A673 (cell line): ENCODE data around the gene MIOS. TPM values are rescaled to one million over a fixed set of nuclear protein-coding genes. Genes with fewer than 3 reads are reported as not detected.

Experiments
- BruUV-seq: library from RNA; stranded (reverse); fragments of 400-500 nt; replicated peaks from 2 replicates; lab custom pipeline; 2021; lab: Mats Ljungman, UMichigan
- CTCF ChIA-PET: fragments of 300-600 bp; sonication (Branson Sonifier 250); formaldehyde crosslinking; loops from one replicate; lab custom pipeline; 2022; ENCODE audit warnings: antibody characterized with exemption; lab: Charles Lee
- POLR2A ChIA-PET: fragments of 300-600 bp; sonication (Branson Sonifier 250); formaldehyde crosslinking; loops from one replicate; lab custom pipeline; 2022; ENCODE audit warnings: antibody characterized with exemption; ENCODE audit not compliant: low non-redundant PET; lab: Charles Lee
- DNase-seq: peaks from one replicate; pipeline ENCODE4 v3.0.0-alpha.2; 2015; ENCODE audit warnings: low spot score
- H3K27ac ChIP-seq: fragments of 200-600 bp; sonication (generic); 2 replicates; pipeline ENCODE4 v1.5.1; 2016; ENCODE audit warnings: mixed run types, low read depth, mild to moderate bottlenecking, mixed read lengths, antibody characterized with exemption, low read length; ENCODE audit not compliant: poor library complexity, severe bottlenecking
- H3K27me3 ChIP-seq: fragments of 200-600 bp; sonication (generic); replicated peaks from 2 replicates; pipeline ENCODE4 v1.6.1; 2017; ENCODE audit warnings: mixed run types, low read depth, mild to moderate bottlenecking, mixed read lengths, antibody characterized with exemption, low read length; ENCODE audit not compliant: insufficient read depth, poor library complexity
- H3K36me3 ChIP-seq: fragments of 200-600 bp; sonication (generic); 2 replicates; pipeline ENCODE4 v1.6.1; 2016; ENCODE audit warnings: mixed run types, mild to moderate bottlenecking, mixed read lengths, antibody characterized with exemption, low read length; ENCODE audit not compliant: insufficient read depth, poor library complexity, severe bottlenecking
- H3K4me1 ChIP-seq: fragments of 200-600 bp; sonication (generic); 2 replicates; pipeline ENCODE4 v1.6.1; 2017; ENCODE audit warnings: mixed run types, mild to moderate bottlenecking, mixed read lengths, antibody characterized with exemption, low read length; ENCODE audit not compliant: insufficient read depth, poor library complexity, severe bottlenecking
- H3K4me3 ChIP-seq: fragments of 200-600 bp; sonication (generic); 2 replicates; pipeline ENCODE4 v1.5.1; 2016; ENCODE audit warnings: low read depth, mixed run types, mild to moderate bottlenecking, mixed read lengths, low read length; ENCODE audit not compliant: poor library complexity, severe bottlenecking
- H3K9me3 ChIP-seq: fragments of 200-600 bp; sonication (generic); 2 replicates; pipeline ENCODE4 v1.6.1; 2016; ENCODE audit warnings: mixed run types, low read depth, mild to moderate bottlenecking, mixed read lengths, antibody characterized with exemption, low read length; ENCODE audit not compliant: poor library complexity, severe bottlenecking
- EZH2 ChIP-seq: fragments of 200-600 bp; sonication (generic); IDR thresholded peaks from 2 replicates; pipeline ENCODE4 v1.6.1; 2017; ENCODE audit warnings: borderline replicate concordance, low read depth, mild to moderate bottlenecking, mixed read lengths, antibody characterized with exemption, low read length; ENCODE audit not compliant: poor library complexity, severe bottlenecking
- intact Hi-C: fragments of 100-400 bp; cut with micrococcal nuclease; formaldehyde crosslinking; loops from one replicate; pipeline ENCODE4 v1.10.0; 2022; ENCODE audit not compliant: unreplicated experiment
- total RNA-seq: library from RNA; stranded (reverse); gene quantifications from 2 replicates; pipeline ENCODE4 v1.2.3, GENCODE V29; 2021
- TF ChIP-seq, protein P1 (sequence below): fragments of 300-800, 200-600 bp; sonication (generic); conservative IDR thresholded peaks from 2 replicates; pipeline ENCODE4 v1.5.1; 2017; ENCODE audit warnings: low read depth, mild to moderate bottlenecking, antibody characterized with exemption, low read length, moderate library complexity, mixed read lengths

The MIOS gene
- total RNA-seq, 1 experiment from 2014 or later, result 19.2 TPM

DNA sequence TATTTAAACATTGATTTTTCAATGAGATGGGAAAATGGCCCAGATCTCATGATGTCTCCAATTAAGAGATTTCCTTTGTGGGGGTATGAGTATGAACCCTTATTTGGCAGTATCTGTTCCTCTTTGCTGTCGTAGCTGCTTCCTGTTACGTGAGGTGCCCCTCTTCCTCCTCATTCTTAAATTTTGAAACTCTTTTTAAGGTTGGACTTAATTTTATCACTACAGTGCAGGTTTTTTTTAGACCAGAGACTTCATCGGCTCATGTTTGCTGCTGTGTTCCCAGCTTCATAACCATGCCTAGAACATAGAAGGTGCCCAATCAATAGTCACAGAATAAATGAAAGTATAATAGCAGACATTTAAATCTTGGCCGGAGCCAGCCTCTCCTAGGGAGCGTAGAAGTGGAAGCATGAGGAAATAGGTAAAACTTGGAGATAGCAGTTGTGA, 2.4 kb downstream of the MIOS start:
- POLR2A ChIA-PET, result no interaction called here
- Histone ChIP-seq H3K4me3 (peak overlapping the region; percentile 93), H3K27me3 (no peaks in the 10 kb centered on the region), H3K9me3 (no peaks in the 10 kb centered on the region), H3K36me3 (no peaks in the 10 kb centered on the region), H3K4me1 (peaks cover 26% of the 10 kb centered on the region), H3K27ac (peak overlapping the region; percentile 48)
- DNase-seq, result no peak
- no TSS peak for BruUV-seq
- intact Hi-C loops, result no loop called here
- TF ChIP-seq, protein P1, sequence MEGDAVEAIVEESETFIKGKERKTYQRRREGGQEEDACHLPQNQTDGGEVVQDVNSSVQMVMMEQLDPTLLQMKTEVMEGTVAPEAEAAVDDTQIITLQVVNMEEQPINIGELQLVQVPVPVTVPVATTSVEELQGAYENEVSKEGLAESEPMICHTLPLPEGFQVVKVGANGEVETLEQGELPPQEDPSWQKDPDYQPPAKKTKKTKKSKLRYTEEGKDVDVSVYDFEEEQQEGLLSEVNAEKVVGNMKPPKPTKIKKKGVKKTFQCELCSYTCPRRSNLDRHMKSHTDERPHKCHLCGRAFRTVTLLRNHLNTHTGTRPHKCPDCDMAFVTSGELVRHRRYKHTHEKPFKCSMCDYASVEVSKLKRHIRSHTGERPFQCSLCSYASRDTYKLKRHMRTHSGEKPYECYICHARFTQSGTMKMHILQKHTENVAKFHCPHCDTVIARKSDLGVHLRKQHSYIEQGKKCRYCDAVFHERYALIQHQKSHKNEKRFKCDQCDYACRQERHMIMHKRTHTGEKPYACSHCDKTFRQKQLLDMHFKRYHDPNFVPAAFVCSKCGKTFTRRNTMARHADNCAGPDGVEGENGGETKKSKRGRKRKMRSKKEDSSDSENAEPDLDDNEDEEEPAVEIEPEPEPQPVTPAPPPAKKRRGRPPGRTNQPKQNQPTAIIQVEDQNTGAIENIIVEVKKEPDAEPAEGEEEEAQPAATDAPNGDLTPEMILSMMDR, result no peak
- no peak for TF ChIP-seq EZH2
- CTCF ChIA-PET, result no interaction called here

DNA sequence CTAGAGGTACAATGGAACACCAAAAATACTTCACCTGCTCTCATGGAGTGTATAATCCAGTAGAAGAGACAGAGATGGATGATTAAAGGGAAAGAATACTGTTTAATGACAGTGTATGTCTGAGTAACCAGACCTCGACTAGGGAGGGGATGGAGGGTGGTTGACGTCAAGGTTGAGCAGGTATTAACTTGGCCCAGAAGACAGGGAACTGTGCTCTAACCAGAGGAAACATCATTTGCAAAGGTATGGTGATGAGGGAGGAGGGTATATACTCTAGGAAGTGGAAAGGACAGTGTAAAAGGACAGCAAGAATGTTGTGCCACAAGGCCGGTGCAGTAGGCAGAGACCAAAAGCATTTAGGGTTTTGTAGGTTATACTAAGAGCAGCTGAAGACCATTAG, 2.9 kb downstream of the MIOS start:
- Histone ChIP-seq H3K4me1 (peaks cover 26% of the 10 kb centered on the region), H3K4me3 (no peak overlapping the region), H3K36me3 (no peaks in the 10 kb centered on the region), H3K27me3 (no peaks in the 10 kb centered on the region), H3K27ac (peak overlapping the region; percentile 48), H3K9me3 (no peaks in the 10 kb centered on the region)
- intact Hi-C loops, result no loop called here
- no peak for DNase-seq
- TF ChIP-seq, protein P1, result no peak
- TF ChIP-seq EZH2, result no peak
- CTCF ChIA-PET, result no interaction called here
- POLR2A ChIA-PET, result no interaction called here
- BruUV-seq, result no TSS peak

DNA sequence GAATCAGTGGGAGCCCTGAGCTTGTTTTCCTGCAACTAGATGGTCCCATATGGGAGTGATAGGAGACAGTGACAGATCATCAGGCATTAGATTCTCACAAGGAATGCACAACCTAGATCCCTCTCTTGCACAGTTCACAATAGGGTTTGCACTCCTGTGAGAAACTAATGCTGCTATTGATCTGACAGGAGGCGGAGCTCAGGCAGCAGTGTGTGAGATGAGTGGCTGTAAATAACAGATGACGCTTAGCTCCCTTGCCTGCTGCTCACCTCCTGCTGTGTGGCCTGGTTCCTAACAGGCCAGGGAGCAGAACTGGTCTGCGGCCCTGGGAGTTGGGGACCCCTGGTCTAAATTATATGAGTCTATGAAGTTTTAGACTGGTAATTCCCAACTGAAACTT, 3.9 kb downstream of the MIOS start:
- POLR2A ChIA-PET, result no interaction called here
- BruUV-seq, result no TSS peak

More for the DNA sequence above, 3.9 kb downstream of the MIOS start:
- H3K27me3 ChIP-seq, result no peaks in the 10 kb centered on the region
- intact Hi-C loops, result no loop called here
- H3K9me3 ChIP-seq, result no peaks in the 10 kb centered on the region
- no peaks in the 10 kb centered on the region for H3K36me3 ChIP-seq
- peaks cover 26% of the 10 kb centered on the region for H3K4me1 ChIP-seq
- H3K27ac ChIP-seq, result no peak overlapping the region
- H3K4me3 ChIP-seq, result no peak overlapping the region
- no peak for DNase-seq
- CTCF ChIA-PET, result no interaction called here
- TF ChIP-seq EZH2, result no peak
- TF ChIP-seq, protein P1, result no peak
